ENCODE measurements around the gene SCT. TPM values are rescaled to one million over a fixed set of nuclear protein-coding genes. Genes with fewer than 3 reads are reported as not detected.

SCT gene
- total RNA-seq, 1 donor from 2014 or later: not detected

DNA sequence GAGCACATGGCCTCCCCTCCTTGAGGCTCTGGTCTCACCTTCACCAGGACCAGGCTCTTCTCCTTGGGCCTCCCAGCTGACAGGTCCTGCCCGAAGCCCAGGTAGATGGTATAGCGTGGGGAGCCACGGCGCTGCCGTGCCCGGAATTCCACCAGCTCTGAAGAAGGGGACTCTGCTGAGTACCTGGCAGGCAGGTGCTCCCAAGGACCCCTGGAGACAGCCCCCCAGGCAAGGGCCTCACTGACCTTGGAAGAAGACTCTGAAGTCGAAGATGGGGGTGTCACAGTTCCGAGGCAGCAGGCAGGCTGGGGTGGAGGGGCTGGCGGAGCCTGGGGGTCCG lies 14.1 kb downstream of the SCT start:
- no peak for TF ChIP-seq CTCF (IDR thresholded peaks at IDR 0.05)
- DNase-seq (no peak), ATAC-seq (ENCODE audit: low read depth) (no peak)
- H3K4me1 Mint-ChIP-seq: peaks cover 25% of the 10 kb centered on the region
- intact Hi-C loops (cut with micrococcal nuclease): loop anchor here (10.0 kb wide), 1 partner anchor 1242 kb away; the partner anchor contains the start of gene LSP1
- ChIA-PET POLR2A (interaction anchor here (0.6 to 3.8 kb wide), 3 partner anchors 77 to 206 kb away, joined by 4 to 26 read pairs (median 6); partner anchors contain the start of genes DEAF1, PNPLA2 and TMEM80), CTCF (no interaction called here)
- H3K27me3 Mint-ChIP-seq: no peaks in the 10 kb centered on the region
- no peak overlapping the region for H3K4me3 Mint-ChIP-seq
- peaks cover 45% of the 10 kb centered on the region for H3K36me3 Mint-ChIP-seq (ENCODE audit: low read depth)
- H3K9me3 Mint-ChIP-seq: no peaks in the 10 kb centered on the region
- no peak overlapping the region for H3K27ac Mint-ChIP-seq

DNA sequence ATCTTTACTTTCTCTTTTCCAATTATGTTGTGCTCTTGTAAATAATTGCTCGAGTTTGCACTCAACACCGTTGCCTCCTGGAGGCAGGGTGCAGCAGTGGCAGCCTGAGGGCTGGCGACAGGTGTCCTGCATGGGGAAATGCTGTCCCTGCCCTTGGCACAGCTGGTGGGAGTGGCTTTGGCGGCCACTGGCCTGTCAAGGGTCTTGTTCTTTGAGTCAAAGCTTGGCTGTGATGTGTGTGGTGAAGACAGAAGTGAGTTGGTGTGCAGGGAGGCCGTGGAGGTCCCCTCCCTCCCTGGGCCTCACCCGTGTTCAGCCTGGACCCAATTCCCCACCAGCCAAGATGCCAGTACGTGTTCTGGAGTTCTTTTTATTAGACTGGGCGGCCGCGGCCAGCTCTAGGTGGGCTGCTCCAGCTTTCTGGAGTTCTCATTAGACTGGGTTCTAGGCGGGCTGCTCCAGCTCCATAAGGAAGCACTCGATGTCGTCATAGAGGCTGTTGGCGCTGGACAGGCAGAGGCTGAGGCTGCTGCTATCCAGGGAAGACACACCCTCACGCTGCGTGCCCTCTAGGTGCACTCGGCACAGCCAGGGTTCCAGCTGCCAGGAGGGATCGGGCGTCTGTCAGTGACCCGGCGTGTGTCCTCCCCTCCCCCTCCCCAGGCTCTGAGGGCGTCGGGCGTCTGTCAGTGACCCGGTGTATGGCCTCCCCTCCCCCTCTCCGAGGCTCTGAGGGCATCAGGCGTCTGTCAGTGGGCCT lies 14.6 kb downstream of the SCT start:
- no peak for TF ChIP-seq CTCF (IDR thresholded peaks at IDR 0.05)
- DNase-seq: no peak
- H3K4me1 Mint-ChIP-seq: peaks cover 25% of the 10 kb centered on the region
- peak overlapping the region; percentile 46 for H3K27ac Mint-ChIP-seq
- POLR2A ChIA-PET: interaction anchor here (3.8 kb wide), 1 partner anchor 84 kb away, joined by 26 read pairs; the partner anchor contains the start of genes DEAF1 and TMEM80
- intact Hi-C loops (cut with micrococcal nuclease): loop anchor here (10.0 kb wide), 1 partner anchor 1242 kb away; the partner anchor contains the start of gene LSP1
- no peaks in the 10 kb centered on the region for H3K9me3 Mint-ChIP-seq
- CTCF ChIA-PET: no interaction called here
- no peaks in the 10 kb centered on the region for H3K27me3 Mint-ChIP-seq
- H3K4me3 Mint-ChIP-seq: peak overlapping the region; percentile 8
- peaks cover 49% of the 10 kb centered on the region for H3K36me3 Mint-ChIP-seq (ENCODE audit: low read depth)
- no peak for ATAC-seq (ENCODE audit: low read depth)

- ATAC-seq (ENCODE audit: low read depth) (no peak), DNase-seq (no peak)
- intact Hi-C loops (cut with micrococcal nuclease): loop anchor here (10.0 kb wide), 1 partner anchor 1244 kb away; the partner anchor contains the start of gene LSP1
- Mint-ChIP-seq H3K9me3 (no peaks in the 10 kb centered on the region), H3K27me3 (no peaks in the 10 kb centered on the region), H3K4me1 (peaks cover 17% of the 10 kb centered on the region), H3K4me3 (no peak overlapping the region), H3K27ac (no peak overlapping the region), H3K36me3 (ENCODE audit: low read depth) (peaks cover 58% of the 10 kb centered on the region)
- POLR2A ChIA-PET: no interaction called here
- CTCF ChIA-PET: no interaction called here
- TF ChIP-seq CTCF (IDR thresholded peaks at IDR 0.05): no peak
Measured at GRCh38 chr11:611001-611996, 15.7 kb downstream of the SCT start.

- intact Hi-C loops (cut with micrococcal nuclease): loop anchor here (10.0 kb wide), 1 partner anchor 1245 kb away; the partner anchor contains the start of gene LSP1
- DNase-seq: no peak
Measured at GRCh38 chr11:610146-610801, 16.7 kb downstream of the SCT start.

More at GRCh38 chr11:610146-610801, 16.7 kb downstream of the SCT start:
- Mint-ChIP-seq H3K27ac (no peak overlapping the region), H3K4me3 (no peak overlapping the region), H3K36me3 (ENCODE audit: low read depth) (peaks cover 65% of the 10 kb centered on the region), H3K9me3 (no peaks in the 10 kb centered on the region), H3K27me3 (no peaks in the 10 kb centered on the region), H3K4me1 (peaks cover 9% of the 10 kb centered on the region)
- no peak for TF ChIP-seq CTCF (IDR thresholded peaks at IDR 0.05)
- no peak for ATAC-seq (ENCODE audit: low read depth)
- ChIA-PET CTCF (interaction anchor here (0.7 kb wide), 2 partner anchors 36 to 367 kb away, joined by 3 to 4 read pairs; no protein-coding TSS in a partner anchor), POLR2A (no interaction called here)
